ENCODE data around the gene ABCD2.

The ABCD2 gene

GRCh38 chr12:39573971-39574370 lies 45.6 kb downstream of the ABCD2 start:
- Histone ChIP-seq H2AFZ (ENCODE audit: low read length) (no peak overlapping the region), H3F3A (ENCODE audit: insufficient read depth, low read length) (no peaks in the 10 kb centered on the region), H3K79me2 (ENCODE audit: low read length) (no peaks in the 10 kb centered on the region), H3K27ac (ENCODE audit: low read length) (no peak overlapping the region), H3K9me3 (replicated peaks; ENCODE audit: insufficient read depth, low read length) (no peaks in the 10 kb centered on the region), H3K4me1 (ENCODE audit: low read length) (no peaks in the 10 kb centered on the region), H3K9ac (ENCODE audit: low read length) (no peak overlapping the region), H3K27me3 (replicated peaks; ENCODE audit: insufficient read depth, low read length) (no peaks in the 10 kb centered on the region), H3K4me2 (ENCODE audit: low read depth, low read length) (no peak overlapping the region), H3K36me3 (replicated peaks; ENCODE audit: insufficient read depth, low read length) (no peaks in the 10 kb centered on the region), H3K4me3 (ENCODE audit: low read length) (no peak overlapping the region), H3K9me2 (replicated peaks; ENCODE audit: insufficient read depth, low read length) (no peaks in the 10 kb centered on the region), H4K20me1 (ENCODE audit: insufficient read depth, low read length) (no peaks in the 10 kb centered on the region)
- TF ChIP-seq EZH2 (optimal IDR thresholded peaks at IDR 0.05; ENCODE audit: low read depth, low read length) (no peak), CTCF (IDR thresholded peaks at IDR 0.05; ENCODE audit: low read length) (no peak), EZH2phosphoT487 (IDR thresholded peaks at IDR 0.05; ENCODE audit: low read length) (no peak)
- DNase-seq: no peak

GRCh38 chr12:39572551-39572950 lies 47.1 kb downstream of the ABCD2 start:
- TF ChIP-seq CTCF (IDR thresholded peaks at IDR 0.05; ENCODE audit: low read length) (no peak), EZH2phosphoT487 (IDR thresholded peaks at IDR 0.05; ENCODE audit: low read length) (no peak), EZH2 (optimal IDR thresholded peaks at IDR 0.05; ENCODE audit: low read depth, low read length) (no peak)
- Histone ChIP-seq H3K36me3 (replicated peaks; ENCODE audit: insufficient read depth, low read length) (no peaks in the 10 kb centered on the region), H3K9ac (ENCODE audit: low read length) (no peak overlapping the region), H4K20me1 (ENCODE audit: insufficient read depth, low read length) (no peaks in the 10 kb centered on the region), H3K9me2 (replicated peaks; ENCODE audit: insufficient read depth, low read length) (no peaks in the 10 kb centered on the region), H3K4me1 (ENCODE audit: low read length) (no peaks in the 10 kb centered on the region), H3F3A (ENCODE audit: insufficient read depth, low read length) (no peaks in the 10 kb centered on the region), H2AFZ (ENCODE audit: low read length) (no peak overlapping the region), H3K9me3 (replicated peaks; ENCODE audit: insufficient read depth, low read length) (no peaks in the 10 kb centered on the region), H3K27ac (ENCODE audit: low read length) (no peak overlapping the region), H3K79me2 (ENCODE audit: low read length) (no peaks in the 10 kb centered on the region), H3K4me2 (ENCODE audit: low read depth, low read length) (no peak overlapping the region), H3K27me3 (replicated peaks; ENCODE audit: insufficient read depth, low read length) (no peaks in the 10 kb centered on the region), H3K4me3 (ENCODE audit: low read length) (no peak overlapping the region)
- DNase-seq: no peak

- Histone ChIP-seq H3K4me2 (ENCODE audit: low read depth, low read length) (no peak overlapping the region), H3K27me3 (replicated peaks; ENCODE audit: insufficient read depth, low read length) (no peaks in the 10 kb centered on the region), H3K4me1 (ENCODE audit: low read length) (no peaks in the 10 kb centered on the region), H3K36me3 (replicated peaks; ENCODE audit: insufficient read depth, low read length) (no peaks in the 10 kb centered on the region), H3K79me2 (ENCODE audit: low read length) (no peaks in the 10 kb centered on the region), H3K9me2 (replicated peaks; ENCODE audit: insufficient read depth, low read length) (no peaks in the 10 kb centered on the region), H4K20me1 (ENCODE audit: insufficient read depth, low read length) (no peaks in the 10 kb centered on the region), H2AFZ (ENCODE audit: low read length) (no peak overlapping the region), H3F3A (ENCODE audit: insufficient read depth, low read length) (no peaks in the 10 kb centered on the region), H3K9me3 (replicated peaks; ENCODE audit: insufficient read depth, low read length) (no peaks in the 10 kb centered on the region), H3K4me3 (ENCODE audit: low read length) (no peak overlapping the region), H3K9ac (ENCODE audit: low read length) (no peak overlapping the region), H3K27ac (ENCODE audit: low read length) (no peak overlapping the region)
- no peak for DNase-seq
- TF ChIP-seq EZH2phosphoT487 (IDR thresholded peaks at IDR 0.05; ENCODE audit: low read length): no peak
- no peak for TF ChIP-seq CTCF (IDR thresholded peaks at IDR 0.05; ENCODE audit: low read length)
- no peak for TF ChIP-seq EZH2 (optimal IDR thresholded peaks at IDR 0.05; ENCODE audit: low read depth, low read length)
Measured at GRCh38 chr12:39571351-39571750, 48.3 kb downstream of the ABCD2 start.
